Subcutaneous abdominal adipose tissue (tissue), 5 donors: Measurements from ENCODE around the gene RPP38.

Experiments
- H3K27ac ChIP-seq: one replicate; pipeline ENCODE4 v1.7.0; 2013; ENCODE audit warnings: low read depth, mild to moderate bottlenecking, inconsistent platforms, low read length, moderate library complexity
- H3K27me3 ChIP-seq, 5 donors: one replicate each; pipeline ENCODE4 v1.7.0; 2013; ENCODE audit warnings: low read length in 5 of 5, inconsistent platforms in 1 of 5; ENCODE audit not compliant: control insufficient read depth in 5 of 5, insufficient read depth in 4 of 5
- H3K36me3 ChIP-seq, 5 donors: one replicate each; pipeline ENCODE4 v1.7.0; 2013; ENCODE audit warnings: low read length in 5 of 5; ENCODE audit not compliant: control insufficient read depth in 5 of 5, insufficient read depth in 5 of 5
- H3K4me1 ChIP-seq, 5 donors: one replicate each; pipeline ENCODE4 v1.7.0; 2013; ENCODE audit warnings: low read length in 5 of 5, mild to moderate bottlenecking in 3 of 5, moderate library complexity in 1 of 5; ENCODE audit not compliant: control insufficient read depth in 5 of 5, insufficient read depth in 5 of 5
- H3K4me3 ChIP-seq, 5 donors: one replicate each; pipeline ENCODE4 v1.7.0; 2013; ENCODE audit warnings: low read length in 5 of 5, low read depth in 1 of 5
- H3K9ac ChIP-seq, 5 donors: one replicate each; pipeline ENCODE4 v1.7.0; 2013; ENCODE audit warnings: low read length in 5 of 5, mild to moderate bottlenecking in 4 of 5, moderate library complexity in 3 of 5
- H3K9me3 ChIP-seq, 5 donors: one replicate each; pipeline ENCODE4 v1.7.0; 2013; ENCODE audit warnings: low read length in 5 of 5; ENCODE audit not compliant: control insufficient read depth in 5 of 5
- donor health status: healthy.
- donor health status: healthy.
- donor health status: healthy.
- donor health status: healthy.
- donor health status: healthy.

The RPP38 gene, protein sequence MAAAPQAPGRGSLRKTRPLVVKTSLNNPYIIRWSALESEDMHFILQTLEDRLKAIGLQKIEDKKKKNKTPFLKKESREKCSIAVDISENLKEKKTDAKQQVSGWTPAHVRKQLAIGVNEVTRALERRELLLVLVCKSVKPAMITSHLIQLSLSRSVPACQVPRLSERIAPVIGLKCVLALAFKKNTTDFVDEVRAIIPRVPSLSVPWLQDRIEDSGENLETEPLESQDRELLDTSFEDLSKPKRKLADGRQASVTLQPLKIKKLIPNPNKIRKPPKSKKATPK

DNA sequence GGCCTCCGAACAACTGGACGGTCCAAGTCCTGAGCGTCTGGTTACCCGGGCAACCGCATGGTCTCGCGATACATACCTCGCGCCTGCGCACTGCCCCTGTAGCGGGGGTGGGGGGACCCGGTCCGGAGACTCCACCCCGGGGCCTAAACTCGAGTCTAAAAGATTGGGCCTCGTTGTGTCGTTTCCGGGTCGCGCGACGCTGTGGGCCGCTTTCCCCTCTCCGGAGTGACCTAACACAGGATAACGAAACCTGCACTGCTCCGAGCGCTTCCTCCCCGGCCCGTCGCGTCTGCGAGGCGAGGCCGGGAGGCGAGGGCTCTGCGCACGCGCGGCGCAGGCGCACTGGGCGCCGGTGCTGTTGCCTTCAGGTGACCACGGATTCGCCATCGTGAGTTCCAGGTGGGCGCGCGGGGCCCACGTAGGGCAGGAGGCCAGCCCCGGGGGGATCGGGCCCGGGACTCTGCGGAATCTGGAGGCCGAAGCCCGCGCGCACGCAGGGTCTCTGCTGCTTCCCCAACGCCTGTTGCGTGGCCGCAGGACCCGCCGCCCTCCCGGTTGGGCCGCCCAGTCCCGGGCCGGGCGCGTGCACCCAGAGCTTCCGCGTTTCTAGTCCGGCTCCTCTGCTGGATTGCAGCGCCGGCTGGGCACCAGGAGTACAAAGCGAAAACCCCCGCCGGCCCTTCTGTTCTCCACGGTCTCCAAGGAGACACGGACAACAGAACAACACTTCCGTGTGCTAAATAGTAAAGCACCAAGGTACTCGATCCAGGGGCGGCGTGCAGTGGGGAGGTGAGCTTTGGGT lies at the start of gene RPP38:
Gene RPP38 (plus strand): TSS at position 345 of the 802 bp plus-strand sequence. CDS start 5,960 bp downstream, outside the sequence.
- Histone ChIP-seq H3K27me3 (no peaks in the 10 kb centered on the region), H3K4me1 (peaks cover 0 to 35% (median 28%) of the 10 kb centered on the region in 5 donors), H3K9me3 (no peaks in the 10 kb centered on the region), H3K36me3 (peaks cover 0 to 7% (median 4%) of the 10 kb centered on the region in 5 donors), H3K4me3 (peak within 1 kb of the TSS; percentile 85 to 93 (median 89)), H3K27ac (peak within 1 kb of the TSS; percentile 94), H3K9ac (peak within 1 kb of the TSS; percentile 81 to 94 (median 93))

DNA sequence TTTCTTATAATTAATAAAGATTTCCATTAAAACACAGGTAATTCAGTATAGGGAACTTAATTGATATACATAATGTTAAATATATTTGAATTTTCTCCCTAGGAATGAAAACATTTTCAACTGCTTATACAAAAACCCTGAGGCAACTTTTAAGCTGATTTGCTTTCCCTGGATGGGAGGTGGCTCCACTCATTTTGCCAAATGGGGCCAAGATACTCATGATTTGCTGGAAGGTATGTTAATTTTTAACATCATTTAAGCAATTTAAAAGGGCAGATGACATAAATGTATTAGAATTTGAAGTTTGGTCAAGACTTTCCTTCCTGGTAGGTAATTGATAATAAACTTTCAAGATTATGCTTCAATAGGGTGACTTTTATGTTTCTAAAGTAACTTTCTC lies 47.6 kb upstream of the RPP38 start:
- Histone ChIP-seq H3K27me3 (no peaks in the 10 kb centered on the region), H3K9ac (no peak overlapping the region), H3K4me3 (no peak overlapping the region), H3K9me3 (no peaks in the 10 kb centered on the region), H3K4me1 (peaks cover 0 to 9% (median 8%) of the 10 kb centered on the region in 5 donors), H3K27ac (no peak overlapping the region), H3K36me3 (no peaks in the 10 kb centered on the region)

DNA sequence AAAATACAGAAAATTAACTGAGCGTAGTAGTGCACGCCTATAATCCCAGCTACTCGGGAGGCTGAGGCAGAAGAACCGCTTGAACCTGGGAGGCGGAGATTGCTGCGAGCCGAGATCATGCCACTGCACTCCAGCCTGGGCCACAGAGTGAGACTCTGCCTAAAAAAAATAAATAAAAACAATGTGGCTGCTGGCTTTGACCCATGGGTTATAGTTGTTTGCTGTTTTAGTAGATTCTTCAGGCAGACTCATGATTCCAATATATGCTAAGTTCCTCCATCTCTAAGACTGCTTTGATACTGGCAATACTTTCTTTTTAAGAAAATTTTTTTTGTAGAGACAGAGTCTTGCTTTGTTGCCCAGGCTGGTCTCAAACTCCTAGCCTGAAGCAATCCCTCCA lies 45.0 kb upstream of the RPP38 start:
- Histone ChIP-seq H3K4me1 (no peaks in the 10 kb centered on the region), H3K27ac (no peak overlapping the region), H3K36me3 (no peaks in the 10 kb centered on the region), H3K9ac (no peak overlapping the region), H3K9me3 (no peaks in the 10 kb centered on the region), H3K27me3 (no peaks in the 10 kb centered on the region), H3K4me3 (no peak overlapping the region)

DNA sequence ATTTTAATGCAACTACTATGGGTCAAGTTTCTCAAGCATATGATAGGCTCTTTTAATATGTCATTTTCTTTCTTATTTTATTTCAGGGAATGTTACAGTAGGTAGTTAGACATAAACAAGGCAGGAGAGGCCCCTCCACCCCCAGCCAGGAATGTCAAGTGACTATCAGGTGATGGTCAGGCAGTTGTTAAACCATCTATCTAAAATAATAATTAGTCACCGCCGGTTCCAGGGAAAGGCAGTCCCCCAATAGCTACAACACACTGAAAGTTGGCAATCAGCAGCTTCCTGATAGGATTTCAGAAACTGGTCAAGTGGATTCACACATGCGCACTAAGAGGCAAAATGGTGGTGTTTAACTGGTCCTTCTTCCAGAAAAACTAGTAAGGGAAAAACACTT lies 44.1 kb upstream of the RPP38 start:
- no peak overlapping the region for H3K4me3 ChIP-seq
- no peaks in the 10 kb centered on the region for H3K27me3 ChIP-seq
- no peaks in the 10 kb centered on the region for H3K9me3 ChIP-seq
- H3K36me3 ChIP-seq, result no peaks in the 10 kb centered on the region
- H3K9ac ChIP-seq, result no peak overlapping the region
- H3K27ac ChIP-seq, result no peak overlapping the region
- H3K4me1 ChIP-seq, result no peaks in the 10 kb centered on the region

DNA sequence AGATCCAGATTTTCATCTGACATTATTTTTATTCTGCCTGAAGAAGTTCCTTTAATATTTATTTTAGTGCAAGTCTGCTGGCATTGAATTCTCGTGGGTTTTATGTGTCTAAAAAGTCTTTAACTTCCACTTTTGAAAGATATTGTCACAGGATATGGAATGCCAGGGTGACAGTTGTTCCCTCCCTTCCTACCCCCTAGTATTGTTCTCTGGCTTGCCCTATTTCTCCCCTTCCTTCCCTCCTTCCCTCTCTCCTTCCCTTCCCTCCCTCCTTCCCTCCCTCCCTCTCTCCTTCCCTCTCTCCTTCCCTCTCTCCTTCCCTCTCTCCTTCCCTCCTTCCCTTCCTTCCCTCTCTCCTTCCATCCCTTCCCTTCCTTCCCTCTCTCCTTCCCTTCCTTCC lies 38.5 kb upstream of the RPP38 start:
- Histone ChIP-seq H3K9me3 (peaks cover 0 to 6% (median 3%) of the 10 kb centered on the region in 5 donors), H3K9ac (no peak overlapping the region), H3K36me3 (no peaks in the 10 kb centered on the region), H3K4me1 (no peaks in the 10 kb centered on the region), H3K4me3 (no peak overlapping the region), H3K27ac (no peak overlapping the region), H3K27me3 (no peaks in the 10 kb centered on the region)

DNA sequence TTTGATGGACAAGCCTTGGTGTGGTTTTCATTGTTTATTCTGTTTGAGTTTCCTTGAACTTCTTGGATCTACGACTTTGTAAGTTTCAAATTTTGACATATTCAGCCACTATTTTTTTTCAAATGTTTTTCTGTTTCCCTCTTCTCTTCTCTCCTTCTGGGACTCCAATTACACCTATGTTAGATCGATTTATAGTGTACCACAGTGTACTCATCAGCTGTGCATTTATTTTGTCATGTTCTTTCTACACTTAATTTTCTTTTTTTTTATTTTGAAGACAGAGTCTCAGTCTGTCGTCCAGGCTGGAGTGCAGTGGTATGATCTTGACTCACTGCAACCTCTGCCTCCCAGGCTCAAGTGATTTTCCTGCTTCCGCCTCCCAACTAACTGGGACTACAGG lies 37.2 kb upstream of the RPP38 start:
- Histone ChIP-seq H3K9ac (no peak overlapping the region), H3K9me3 (peaks cover 1 to 6% (median 3%) of the 10 kb centered on the region in 5 donors), H3K4me1 (no peaks in the 10 kb centered on the region), H3K36me3 (no peaks in the 10 kb centered on the region), H3K27me3 (no peaks in the 10 kb centered on the region), H3K4me3 (no peak overlapping the region), H3K27ac (no peak overlapping the region)

DNA sequence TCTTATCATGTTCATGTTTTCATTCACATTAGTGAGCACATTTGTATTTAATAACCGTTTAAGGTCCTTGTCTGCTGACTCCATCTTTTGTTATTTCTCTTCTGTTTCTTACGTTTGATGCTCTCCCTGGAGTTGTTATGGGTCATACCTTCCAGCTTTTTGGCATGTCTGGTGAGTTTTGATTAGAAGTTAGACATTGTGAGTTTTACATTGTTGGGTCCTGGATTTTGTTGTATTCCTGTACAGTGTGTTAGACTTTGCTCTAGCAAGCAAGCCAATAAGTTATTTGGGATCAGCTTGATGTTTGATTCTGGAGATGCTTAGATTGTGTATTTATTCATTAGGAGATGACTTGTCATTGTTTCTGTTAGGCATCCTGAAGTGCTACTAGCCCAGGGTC lies 36.5 kb upstream of the RPP38 start:
- Histone ChIP-seq H3K9me3 (peaks cover 5 to 10% (median 9%) of the 10 kb centered on the region in 5 donors), H3K4me1 (no peaks in the 10 kb centered on the region), H3K36me3 (no peaks in the 10 kb centered on the region), H3K4me3 (no peak overlapping the region), H3K27ac (no peak overlapping the region), H3K9ac (no peak overlapping the region), H3K27me3 (no peaks in the 10 kb centered on the region)

DNA sequence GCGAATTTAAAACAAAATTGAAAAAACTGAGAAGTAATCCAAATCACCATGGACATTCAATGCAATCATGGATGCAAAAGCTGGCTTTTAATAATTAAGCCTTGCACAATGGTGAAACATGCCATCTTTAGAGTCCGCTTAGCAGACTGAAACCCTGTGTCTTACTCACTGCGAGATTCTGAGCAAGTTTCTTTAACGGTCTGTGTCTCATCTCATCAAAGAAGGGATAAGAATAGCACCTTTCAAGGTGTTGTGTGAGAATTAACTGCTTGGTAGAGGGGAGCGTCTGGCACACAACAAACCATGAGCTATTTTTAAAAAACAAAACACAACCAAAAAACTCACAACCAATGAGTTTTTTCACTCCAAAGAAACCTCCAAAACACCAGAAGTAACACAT lies 30.0 kb upstream of the RPP38 start:
- Histone ChIP-seq H3K4me1 (no peaks in the 10 kb centered on the region), H3K4me3 (no peak overlapping the region), H3K9me3 (peaks cover 2 to 9% (median 6%) of the 10 kb centered on the region in 5 donors), H3K27me3 (no peaks in the 10 kb centered on the region), H3K27ac (no peak overlapping the region), H3K9ac (no peak overlapping the region), H3K36me3 (no peaks in the 10 kb centered on the region)

DNA sequence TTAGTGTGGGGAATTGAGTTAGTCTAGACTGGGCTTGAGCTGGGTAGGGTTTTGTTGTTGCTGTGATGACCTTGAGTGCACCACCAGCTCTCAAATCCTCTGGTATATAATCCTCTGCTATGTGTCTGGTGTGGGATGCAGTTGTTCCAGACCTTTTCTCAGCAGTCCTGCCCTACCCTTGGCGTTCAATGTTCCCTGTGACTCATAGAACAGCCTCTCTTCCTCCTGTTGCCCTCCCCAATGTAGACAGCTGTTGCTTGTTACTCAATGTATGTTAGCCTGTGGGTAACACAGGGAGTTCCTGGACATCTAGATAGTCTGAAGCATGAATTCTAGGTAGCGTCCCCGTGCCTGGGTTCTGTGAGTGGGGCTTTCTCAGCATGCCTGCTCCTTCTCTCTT lies 28.4 kb upstream of the RPP38 start:
- H3K27ac ChIP-seq, result no peak overlapping the region
- H3K9me3 ChIP-seq, result peaks cover 2 to 9% (median 6%) of the 10 kb centered on the region in 5 donors
- H3K4me3 ChIP-seq, result no peak overlapping the region
- no peaks in the 10 kb centered on the region for H3K4me1 ChIP-seq
- no peaks in the 10 kb centered on the region for H3K36me3 ChIP-seq
- H3K9ac ChIP-seq, result no peak overlapping the region
- no peaks in the 10 kb centered on the region for H3K27me3 ChIP-seq

DNA sequence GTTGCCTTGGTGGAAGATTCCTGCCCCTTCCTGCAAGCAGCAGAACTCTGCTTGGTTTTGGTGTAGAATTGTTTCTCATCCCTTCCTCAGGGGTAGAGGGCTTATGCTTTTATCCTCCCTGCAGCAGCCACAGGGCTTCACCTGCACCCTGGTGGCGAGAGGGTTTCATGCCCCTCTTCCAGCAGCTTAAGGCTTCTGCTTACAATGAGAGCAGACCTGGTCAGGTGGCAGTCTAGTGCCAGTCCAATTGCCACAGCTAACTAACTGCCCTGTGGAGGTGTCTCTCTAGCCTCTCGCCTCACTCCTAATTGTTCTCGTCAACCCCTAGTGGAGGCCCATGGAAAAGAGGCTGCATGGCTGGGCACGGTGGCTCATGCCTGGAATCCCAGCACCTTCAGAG lies 27.9 kb upstream of the RPP38 start:
- Histone ChIP-seq H3K9me3 (peaks cover 2 to 9% (median 6%) of the 10 kb centered on the region in 5 donors), H3K27me3 (no peaks in the 10 kb centered on the region), H3K4me3 (no peak overlapping the region), H3K36me3 (no peaks in the 10 kb centered on the region), H3K27ac (no peak overlapping the region), H3K4me1 (no peaks in the 10 kb centered on the region), H3K9ac (no peak overlapping the region)
